Measurements from ENCODE around the gene AQP3. TPM values are rescaled to one million over a fixed set of nuclear protein-coding genes. Genes with fewer than 3 reads are reported as not detected.

Gene AQP3
- total and polyA plus RNA-seq, 2 of the 8 experiments (the other 6 are each of a cell fraction or from before 2014, with no cell fraction given), result 2.6 to 7.6 TPM

GRCh38 chr9:33461492-33461891 lies 14.1 kb upstream of the AQP3 start:
- Histone ChIP-seq H3K4me3 (ENCODE audit: extremely low read depth in 1 of 4, insufficient read depth in 2 of 4, low read depth in 3 of 4, low read length in 4 of 4) (no peak overlapping the region), H2BK20ac (ENCODE audit: low read length) (no peak overlapping the region), H3K4me2 (ENCODE audit: insufficient read depth in 1 of 2, low read depth in 2 of 2, low read length in 2 of 2) (no peak overlapping the region), H3K23me2 (ENCODE audit: low read depth, low read length) (0 out of 2 replicates have a peak, but pooled peaks cover 1% of the 10 kb centered on the region), H3K18ac (ENCODE audit: extremely low read depth, low read length) (no peak overlapping the region), H3K9ac (replicated peaks in 1 of 4; ENCODE audit: extremely low read depth in 1 of 4, low read depth in 3 of 4, low read length in 3 of 4) (no peak overlapping the region), H3K4ac (replicated peaks; ENCODE audit: insufficient read length, low read depth, low read length) (no peak overlapping the region), H4K8ac (ENCODE audit: extremely low read depth, insufficient read depth, low read length) (no peak overlapping the region), H2BK12ac (ENCODE audit: low read depth, low read length) (no peak overlapping the region), H3K79me2 (ENCODE audit: control insufficient read depth in 1 of 2, insufficient read depth in 2 of 2, low read length in 2 of 2) (no peaks in the 10 kb centered on the region), H3K4me1 (replicated peaks in 1 of 4; ENCODE audit: control insufficient read depth in 3 of 4, insufficient read depth in 4 of 4, low read length in 3 of 4) (no peaks in the 10 kb centered on the region), H3K14ac (ENCODE audit: insufficient read length) (no peak overlapping the region), H3K27me3 (replicated peaks in 1 of 4; ENCODE audit: control insufficient read depth in 3 of 4, extremely low read depth in 1 of 4, insufficient read depth in 3 of 4, low read length in 3 of 4) (no peaks in the 10 kb centered on the region), H3K79me1 (ENCODE audit: low read depth, low read length) (no peaks in the 10 kb centered on the region), H4K5ac (ENCODE audit: insufficient read length, low read depth, low read length) (no peak overlapping the region), H3K9me3 (ENCODE audit: insufficient read depth in 2 of 2, low read depth in 1 of 2, low read length in 1 of 2) (no peaks in the 10 kb centered on the region), H4K91ac (replicated peaks; ENCODE audit: insufficient read length, low read length) (no peak overlapping the region), H3K36me3 (ENCODE audit: control insufficient read depth in 2 of 4, insufficient read depth in 4 of 4, low read length in 3 of 4) (peaks cover 33 to 52% (median 47%) of the 10 kb centered on the region in 4 experiments), H2AFZ (ENCODE audit: low read length) (no peak overlapping the region), H3K23ac (ENCODE audit: insufficient read length) (no peak overlapping the region), H3K27ac (ENCODE audit: low read depth, low read length) (no peak overlapping the region), H2BK120ac (replicated peaks; ENCODE audit: low read depth, low read length) (no peak overlapping the region), H3K56ac (replicated peaks; ENCODE audit: insufficient read length, low read depth, low read length) (no peak overlapping the region), H2BK5ac (ENCODE audit: low read depth, low read length) (no peak overlapping the region; the same call in 1 of the 2 replicates), H2BK15ac (ENCODE audit: low read length) (no peak overlapping the region), H4K20me1 (replicated peaks in 1 of 2; ENCODE audit: control insufficient read depth in 1 of 2, insufficient read depth in 2 of 2, low read length in 2 of 2) (peaks cover 0 to 12% of the 10 kb centered on the region in 2 experiments), H2AK5ac (ENCODE audit: low read depth, low read length) (no peak overlapping the region)
- WGBS, 2 experiments (ENCODE audit: extremely low coverage in 1 of 2, insufficient coverage in 1 of 2, insufficient read length in 1 of 2, insufficient replicate concordance in 2 of 2, low coverage in 1 of 2, low lambda C conversion rate in 2 of 2, missing lambda C conversion rate in 1 of 2), result 94% methylated on average over 3 of the region's 3 CpGs; no CpG with 5 or more reads in 1 of the 2 experiments
- ChIA-PET CTCF (ENCODE audit: partially characterized antibody) (interaction anchor here (1.1 to 21.6 kb wide), 5 partner anchors 5 to 86 kb away, joined by 4 to 358 read pairs (median 37); partner anchors contain the start of genes AQP3 and NOL6), POLR2A (ENCODE audit: partially characterized antibody) (interaction anchor here (0.6 to 5.8 kb wide), 5 partner anchors 9 to 171 kb away, joined by 3 to 34 read pairs (median 4); partner anchors contain the start of genes AQP3, NFX1 and NOL6)
- no peak for TF ChIP-seq TAF7 (optimal IDR thresholded peaks at IDR 0.05; ENCODE audit: borderline replicate concordance, low read depth, low read length)
- no peak for TF ChIP-seq SUZ12 (IDR thresholded peaks at IDR 0.05; ENCODE audit: low read length)
- TF ChIP-seq JUND (IDR thresholded peaks at IDR 0.05; ENCODE audit: low read length), result no peak
- TF ChIP-seq MAFK (IDR thresholded peaks at IDR 0.05; ENCODE audit: low read depth, low read length), result no peak
- TF ChIP-seq CBX8 (IDR thresholded peaks at IDR 0.05; ENCODE audit: borderline replicate concordance, low read depth, low read length), result no peak
- TF ChIP-seq EGR1 (IDR thresholded peaks at IDR 0.05; ENCODE audit: borderline replicate concordance, low read depth, low read length), result no peak
- DNase-seq (ENCODE audit: low read depth in 1 of 2, low spot score in 2 of 2) (no peak), FAIRE-seq (no peak)
